Measurements from ENCODE around the gene NAPA. TPM values are rescaled to one million over a fixed set of nuclear protein-coding genes. Genes with fewer than 3 reads are reported as not detected.

Gene NAPA
- total and polyA plus RNA-seq, 9 donors: 33.5 to 100 (median 93.2) TPM

- Histone ChIP-seq H3K27ac (ENCODE audit: low read length) (no peak overlapping the region), H3K36me3 (ENCODE audit: control insufficient read depth, insufficient read depth, low read length) (no peaks in the 10 kb centered on the region), H3K4me3 (ENCODE audit: low read length) (no peak overlapping the region), H3K9me3 (replicated peaks; ENCODE audit: control insufficient read depth, low read depth, low read length) (no peaks in the 10 kb centered on the region), H3K4me1 (ENCODE audit: control insufficient read depth, insufficient read depth, low read length) (no peaks in the 10 kb centered on the region), H3K27me3 (ENCODE audit: control insufficient read depth, insufficient read depth, low read length) (peaks cover 52% of the 10 kb centered on the region)
- 80% methylated on average over 21 of the region's 22 CpGs for WGBS (ENCODE audit: insufficient coverage)
- no peak for DNase-seq
Observed at GRCh38 chr19:47544476-47544875, 29.6 kb upstream of the NAPA start.

GRCh38 chr19:47544075-47544474, 29.2 kb upstream of the NAPA start:
- Histone ChIP-seq H3K36me3 (ENCODE audit: control insufficient read depth, insufficient read depth, low read length) (no peaks in the 10 kb centered on the region), H3K4me3 (ENCODE audit: low read length) (no peak overlapping the region), H3K27ac (ENCODE audit: low read length) (no peak overlapping the region), H3K4me1 (ENCODE audit: control insufficient read depth, insufficient read depth, low read length) (no peaks in the 10 kb centered on the region), H3K27me3 (ENCODE audit: control insufficient read depth, insufficient read depth, low read length) (peaks cover 49% of the 10 kb centered on the region), H3K9me3 (replicated peaks; ENCODE audit: control insufficient read depth, low read depth, low read length) (no peaks in the 10 kb centered on the region)
- WGBS (ENCODE audit: insufficient coverage): 83% methylated on average over 18 of the region's 18 CpGs
- no peak for DNase-seq

GRCh38 chr19:47542030-47542475, 27.2 kb upstream of the NAPA start:
- no peaks in the 10 kb centered on the region for H3K9me3 ChIP-seq (replicated peaks; ENCODE audit: control insufficient read depth, low read depth, low read length)
- no peak for DNase-seq
- WGBS (ENCODE audit: insufficient coverage): 70% methylated on average over 2 of the region's 9 CpGs
- H3K27me3 ChIP-seq (ENCODE audit: control insufficient read depth, insufficient read depth, low read length): peaks cover 49% of the 10 kb centered on the region
- no peaks in the 10 kb centered on the region for H3K4me1 ChIP-seq (ENCODE audit: control insufficient read depth, insufficient read depth, low read length)
- no peak overlapping the region for H3K27ac ChIP-seq (ENCODE audit: low read length)
- H3K36me3 ChIP-seq (ENCODE audit: control insufficient read depth, insufficient read depth, low read length): no peaks in the 10 kb centered on the region
- H3K4me3 ChIP-seq (ENCODE audit: low read length): no peak overlapping the region

GRCh38 chr19:47541518-47541917, 26.7 kb upstream of the NAPA start:
- Histone ChIP-seq H3K4me1 (ENCODE audit: control insufficient read depth, insufficient read depth, low read length) (no peaks in the 10 kb centered on the region), H3K36me3 (ENCODE audit: control insufficient read depth, insufficient read depth, low read length) (no peaks in the 10 kb centered on the region), H3K27me3 (ENCODE audit: control insufficient read depth, insufficient read depth, low read length) (peaks cover 44% of the 10 kb centered on the region), H3K9me3 (replicated peaks; ENCODE audit: control insufficient read depth, low read depth, low read length) (no peaks in the 10 kb centered on the region), H3K4me3 (ENCODE audit: low read length) (no peak overlapping the region), H3K27ac (ENCODE audit: low read length) (no peak overlapping the region)
- WGBS (ENCODE audit: insufficient coverage): 100% methylated on average over 1 of the region's 6 CpGs
- no peak for DNase-seq

- Histone ChIP-seq H3K9me3 (replicated peaks; ENCODE audit: control insufficient read depth, low read depth, low read length) (no peaks in the 10 kb centered on the region), H3K4me1 (ENCODE audit: control insufficient read depth, insufficient read depth, low read length) (no peaks in the 10 kb centered on the region), H3K36me3 (ENCODE audit: control insufficient read depth, insufficient read depth, low read length) (no peaks in the 10 kb centered on the region), H3K4me3 (ENCODE audit: low read length) (no peak overlapping the region), H3K27me3 (ENCODE audit: control insufficient read depth, insufficient read depth, low read length) (peaks cover 37% of the 10 kb centered on the region), H3K27ac (ENCODE audit: low read length) (no peak overlapping the region)
- DNase-seq: no peak
- no CpG with 5 or more reads among the region's 4 CpGs for WGBS (ENCODE audit: insufficient coverage)
Observed at GRCh38 chr19:47540748-47541147, 25.9 kb upstream of the NAPA start.

- no peak overlapping the region for H3K4me3 ChIP-seq (ENCODE audit: low read length)
- H3K9me3 ChIP-seq (replicated peaks; ENCODE audit: control insufficient read depth, low read depth, low read length): no peaks in the 10 kb centered on the region
- no peaks in the 10 kb centered on the region for H3K4me1 ChIP-seq (ENCODE audit: control insufficient read depth, insufficient read depth, low read length)
- DNase-seq: no peak
- 27% methylated on average over 9 of the region's 12 CpGs for WGBS (ENCODE audit: insufficient coverage)
- H3K27ac ChIP-seq (ENCODE audit: low read length): no peak overlapping the region
- H3K36me3 ChIP-seq (ENCODE audit: control insufficient read depth, insufficient read depth, low read length): no peaks in the 10 kb centered on the region
- H3K27me3 ChIP-seq (ENCODE audit: control insufficient read depth, insufficient read depth, low read length): peaks cover 28% of the 10 kb centered on the region
Observed at GRCh38 chr19:47539747-47540311, 25.0 kb upstream of the NAPA start.

GRCh38 chr19:47538812-47539211, 23.9 kb upstream of the NAPA start:
- no peak for DNase-seq
- Histone ChIP-seq H3K4me3 (ENCODE audit: low read length) (no peak overlapping the region), H3K4me1 (ENCODE audit: control insufficient read depth, insufficient read depth, low read length) (no peaks in the 10 kb centered on the region), H3K27ac (ENCODE audit: low read length) (no peak overlapping the region), H3K9me3 (replicated peaks; ENCODE audit: control insufficient read depth, low read depth, low read length) (no peaks in the 10 kb centered on the region), H3K36me3 (ENCODE audit: control insufficient read depth, insufficient read depth, low read length) (no peaks in the 10 kb centered on the region), H3K27me3 (ENCODE audit: control insufficient read depth, insufficient read depth, low read length) (peaks cover 17% of the 10 kb centered on the region)
- WGBS (ENCODE audit: insufficient coverage): 63% methylated on average over 5 of the region's 5 CpGs

- H3K4me1 ChIP-seq (ENCODE audit: control insufficient read depth, insufficient read depth, low read length): no peaks in the 10 kb centered on the region
- H3K36me3 ChIP-seq (ENCODE audit: control insufficient read depth, insufficient read depth, low read length): no peaks in the 10 kb centered on the region
- no peak overlapping the region for H3K4me3 ChIP-seq (ENCODE audit: low read length)
- H3K27ac ChIP-seq (ENCODE audit: low read length): no peak overlapping the region
- no peaks in the 10 kb centered on the region for H3K9me3 ChIP-seq (replicated peaks; ENCODE audit: control insufficient read depth, low read depth, low read length)
- DNase-seq: no peak
- peaks cover 9% of the 10 kb centered on the region for H3K27me3 ChIP-seq (ENCODE audit: control insufficient read depth, insufficient read depth, low read length)
- 77% methylated on average over 4 of the region's 4 CpGs for WGBS (ENCODE audit: insufficient coverage)
Observed at GRCh38 chr19:47537493-47537892, 22.6 kb upstream of the NAPA start.

- no peaks in the 10 kb centered on the region for H3K9me3 ChIP-seq (replicated peaks; ENCODE audit: control insufficient read depth, low read depth, low read length)
- no peak for DNase-seq
- WGBS (ENCODE audit: insufficient coverage): no CpG with 5 or more reads among the region's 1 CpG
- no peak overlapping the region for H3K4me3 ChIP-seq (ENCODE audit: low read length)
- no peaks in the 10 kb centered on the region for H3K36me3 ChIP-seq (ENCODE audit: control insufficient read depth, insufficient read depth, low read length)
- peaks cover 8% of the 10 kb centered on the region for H3K27me3 ChIP-seq (ENCODE audit: control insufficient read depth, insufficient read depth, low read length)
- H3K4me1 ChIP-seq (ENCODE audit: control insufficient read depth, insufficient read depth, low read length): peaks cover 6% of the 10 kb centered on the region
- no peak overlapping the region for H3K27ac ChIP-seq (ENCODE audit: low read length)
Observed at GRCh38 chr19:47534628-47535027, 19.8 kb upstream of the NAPA start.

GRCh38 chr19:47531640-47532387, 17.0 kb upstream of the NAPA start:
- Histone ChIP-seq H3K9me3 (replicated peaks; ENCODE audit: control insufficient read depth, low read depth, low read length) (no peaks in the 10 kb centered on the region), H3K4me3 (ENCODE audit: low read length) (no peak overlapping the region), H3K27me3 (ENCODE audit: control insufficient read depth, insufficient read depth, low read length) (no peaks in the 10 kb centered on the region), H3K27ac (ENCODE audit: low read length) (no peak overlapping the region), H3K4me1 (ENCODE audit: control insufficient read depth, insufficient read depth, low read length) (peaks cover 6% of the 10 kb centered on the region), H3K36me3 (ENCODE audit: control insufficient read depth, insufficient read depth, low read length) (no peaks in the 10 kb centered on the region)
- DNase-seq: no peak
- 41% methylated on average over 7 of the region's 14 CpGs for WGBS (ENCODE audit: insufficient coverage)
